HG02623 (cell line): Measurements from ENCODE around the gene DLGAP1.

ENCODE experiments used
- ATAC-seq: cut with Tn5 transposase; IDR thresholded peaks from one replicate; pipeline ENCODE4 v1.9.1; 2021; ENCODE audit warnings: moderate library complexity; ENCODE audit not compliant: unreplicated experiment

DLGAP1 gene

DNA sequence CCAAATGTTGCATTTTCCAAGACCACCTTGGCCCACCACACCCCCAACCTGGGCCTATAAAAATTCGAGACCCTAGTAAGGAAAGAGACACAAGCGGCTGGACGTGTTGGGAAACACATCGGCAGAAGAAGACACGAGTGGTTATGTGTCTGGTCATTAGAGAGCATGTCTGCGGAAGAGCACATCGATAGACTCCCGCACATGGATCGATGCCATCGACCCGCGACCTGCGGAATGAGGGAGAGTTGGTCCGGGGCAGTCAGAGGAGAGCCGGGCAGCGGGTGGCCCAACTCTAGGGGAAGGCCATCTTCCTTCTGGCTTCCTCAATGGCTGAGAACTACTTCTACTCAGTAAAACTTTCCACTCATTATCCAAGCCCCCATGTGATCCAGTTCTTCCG lies 785.7 kb downstream of the DLGAP1 start:
- no peak for ATAC-seq

DNA sequence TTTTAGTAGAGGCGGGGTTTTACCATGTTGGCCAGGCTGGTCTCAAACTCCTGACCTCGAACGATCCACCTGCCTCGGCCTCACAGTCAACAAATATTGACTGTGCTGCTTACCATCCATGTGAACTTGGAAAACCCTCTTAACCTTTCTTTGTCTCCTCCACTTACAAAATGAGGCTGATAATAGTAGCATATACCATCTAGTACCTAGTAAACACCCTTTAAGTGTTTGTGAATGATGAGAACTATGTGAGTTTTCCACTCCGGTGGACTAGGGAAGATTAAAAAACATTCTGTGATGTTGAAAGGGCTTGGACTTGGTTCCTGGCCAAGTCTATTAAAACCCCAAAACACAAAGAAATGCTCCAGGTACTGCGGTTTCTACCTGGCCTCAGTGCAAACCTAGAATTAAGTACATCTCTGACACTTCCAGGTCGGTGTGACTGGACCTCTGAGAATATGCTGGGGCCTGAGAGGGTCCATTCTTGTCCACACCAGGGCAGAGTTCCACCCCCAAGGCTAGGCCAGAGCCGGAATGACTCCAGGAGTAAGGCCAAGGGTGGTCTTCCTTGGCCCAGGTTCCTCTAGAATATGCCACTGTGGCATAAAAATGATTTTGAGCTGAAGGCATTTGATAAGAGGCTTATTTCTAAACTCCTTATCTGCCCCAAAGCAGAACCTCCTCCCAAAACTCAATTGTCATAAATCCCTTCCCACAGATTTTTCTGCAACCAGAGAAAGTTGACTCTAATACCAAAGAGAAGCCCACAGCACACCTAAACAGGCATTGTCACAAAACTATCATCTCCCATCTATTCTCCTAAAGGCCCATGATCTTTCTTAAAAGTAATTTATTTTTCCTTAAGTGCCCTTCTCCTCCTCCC lies 787.6 kb downstream of the DLGAP1 start:
- ATAC-seq, result no peak

DNA sequence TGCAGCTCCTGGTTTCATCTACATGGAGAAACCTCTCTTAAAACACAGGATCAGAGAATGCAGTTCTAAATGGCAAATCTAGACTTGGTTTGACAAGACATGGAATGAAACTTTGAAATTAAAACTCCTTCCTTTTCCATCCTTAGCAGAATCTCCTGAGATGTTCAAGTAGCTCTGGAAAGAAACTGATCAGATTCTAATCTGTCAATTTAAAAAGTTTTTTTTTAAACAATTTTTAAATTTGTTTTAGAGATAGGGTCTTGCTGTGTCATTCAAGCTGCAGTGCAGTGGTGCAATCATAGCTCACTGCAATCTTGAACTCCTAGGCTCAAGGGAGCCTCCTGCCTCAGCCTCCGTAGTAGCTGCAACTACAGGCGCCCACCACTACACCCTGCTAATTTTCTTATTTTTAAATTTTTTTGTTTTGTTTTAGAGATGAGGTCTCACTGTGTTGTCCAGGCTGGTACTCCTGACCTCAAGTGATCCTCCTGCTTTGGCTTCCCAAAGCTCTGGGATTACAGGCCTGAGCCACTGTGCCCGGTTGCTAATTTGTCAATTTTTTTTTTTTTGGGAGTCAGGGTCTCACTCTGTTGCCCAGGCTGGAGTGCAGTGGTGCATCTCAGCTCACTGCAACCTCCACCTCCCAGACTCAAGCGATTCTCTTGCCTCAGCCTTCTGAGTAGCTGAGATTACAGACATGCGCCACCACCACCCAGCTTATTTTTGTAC lies 788.4 kb downstream of the DLGAP1 start:
- ATAC-seq, result no peak

DNA sequence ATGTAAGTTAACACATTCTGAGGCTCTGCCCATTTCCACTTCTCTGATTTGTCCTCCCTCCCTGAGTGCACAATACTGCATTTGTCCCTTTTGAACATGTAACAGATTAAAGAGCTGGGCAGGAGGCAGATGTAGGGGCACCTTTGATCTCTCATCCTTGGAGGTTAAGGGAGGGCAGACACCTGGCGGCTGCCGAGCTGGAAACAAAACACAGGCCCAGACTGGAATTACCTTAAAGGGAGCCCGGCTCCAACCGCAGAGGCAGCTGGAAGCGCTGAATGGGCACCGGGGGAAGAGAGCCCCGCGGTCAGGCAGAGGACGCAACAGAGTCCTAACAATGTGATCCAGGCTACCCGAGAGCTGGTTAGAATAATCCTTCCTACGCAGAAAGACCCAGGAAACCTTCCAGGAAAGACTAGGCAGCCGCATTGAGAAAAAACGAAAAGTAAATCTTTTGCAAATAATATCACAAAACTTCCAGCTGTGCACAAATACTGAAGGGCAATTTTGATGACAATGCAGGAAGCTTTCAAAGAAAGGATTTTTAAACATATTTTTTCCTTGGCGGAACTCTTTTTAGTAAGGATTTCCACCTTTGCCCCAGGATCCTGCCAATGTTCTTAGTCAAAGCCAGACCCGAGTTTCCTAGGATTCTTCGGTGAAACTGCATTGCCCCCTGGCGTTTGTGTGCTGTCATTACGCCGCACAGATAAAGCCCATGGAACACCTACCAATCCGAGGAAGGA lies 789.2 kb downstream of the DLGAP1 start:
- peak; percentile 47 for ATAC-seq

DNA sequence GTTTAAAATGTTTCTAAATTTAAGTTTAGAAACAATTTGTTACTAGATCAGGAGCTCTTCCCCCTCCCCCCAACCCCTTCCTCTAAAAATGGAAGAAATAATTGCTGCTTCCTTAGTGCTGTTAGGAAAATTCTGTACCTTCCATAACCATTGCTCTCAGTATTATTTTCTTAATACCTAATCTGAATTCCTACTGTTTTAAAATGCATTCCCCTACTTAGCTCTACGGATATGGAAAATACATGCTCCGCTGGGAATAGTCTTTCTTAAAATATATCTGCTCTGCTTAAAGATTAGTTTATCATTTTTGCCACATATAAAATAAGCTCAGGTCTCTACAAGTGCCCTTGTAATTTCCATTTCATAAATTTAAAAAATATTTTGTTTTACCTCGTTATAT lies 789.9 kb downstream of the DLGAP1 start:
- ATAC-seq, result no peak

DNA sequence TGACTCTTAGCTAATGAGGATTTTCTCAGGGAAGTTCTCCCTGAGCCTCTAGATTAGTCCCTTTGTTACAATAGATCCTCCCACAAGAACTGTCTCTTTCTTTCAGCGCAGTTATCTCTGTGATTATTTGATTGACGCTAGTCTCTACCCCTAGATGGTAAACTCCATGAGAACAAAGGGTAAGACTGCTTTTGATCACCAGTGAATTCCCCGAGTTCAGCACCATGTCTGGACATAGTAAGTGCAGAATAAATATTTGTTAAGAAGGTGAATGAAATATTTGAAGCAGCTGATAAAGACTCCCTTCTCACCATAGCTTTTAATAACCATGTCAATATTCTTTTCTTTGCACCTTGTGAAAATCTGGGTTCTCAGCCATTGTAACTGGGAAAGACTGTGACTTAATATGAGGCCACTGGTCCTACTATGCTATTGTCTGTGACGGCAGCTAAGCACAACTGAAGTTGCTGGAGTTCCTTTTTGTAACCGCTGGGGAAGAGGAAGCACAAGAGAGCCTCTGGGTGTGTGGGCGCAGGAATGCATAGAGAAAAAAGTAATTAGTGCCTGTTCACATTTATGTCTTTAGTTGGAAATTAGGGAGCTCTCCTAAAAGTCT lies 790.4 kb downstream of the DLGAP1 start:
- ATAC-seq, result no peak

DNA sequence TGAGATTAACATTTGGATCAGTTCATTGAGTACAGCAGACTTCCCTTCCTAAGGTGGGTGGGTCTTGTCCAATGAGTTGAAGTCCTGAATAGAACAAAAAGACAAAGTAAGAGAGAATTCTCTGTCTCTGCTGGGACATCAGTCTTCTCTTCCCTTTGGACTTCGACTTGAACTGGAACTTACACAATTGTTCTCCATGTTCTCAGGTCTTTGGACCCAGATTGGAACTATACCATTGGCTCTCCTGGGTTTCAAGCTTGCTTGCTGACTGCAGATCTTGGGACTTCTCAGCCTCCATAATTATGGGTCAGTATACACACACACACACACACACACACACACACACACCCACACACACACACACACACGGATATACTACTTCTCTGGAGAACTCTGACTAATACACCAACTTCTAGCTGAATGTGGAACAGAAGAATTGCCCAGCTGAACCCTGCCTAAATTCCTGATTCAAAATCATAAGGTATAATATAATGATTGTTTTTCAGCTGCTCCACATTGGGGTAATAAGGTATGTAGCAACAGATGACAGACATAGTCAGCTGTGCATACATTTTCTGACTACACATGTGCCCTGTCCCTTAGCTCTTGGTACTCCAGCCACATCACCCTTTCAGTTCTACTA lies 791.1 kb downstream of the DLGAP1 start:
- no peak for ATAC-seq

DNA sequence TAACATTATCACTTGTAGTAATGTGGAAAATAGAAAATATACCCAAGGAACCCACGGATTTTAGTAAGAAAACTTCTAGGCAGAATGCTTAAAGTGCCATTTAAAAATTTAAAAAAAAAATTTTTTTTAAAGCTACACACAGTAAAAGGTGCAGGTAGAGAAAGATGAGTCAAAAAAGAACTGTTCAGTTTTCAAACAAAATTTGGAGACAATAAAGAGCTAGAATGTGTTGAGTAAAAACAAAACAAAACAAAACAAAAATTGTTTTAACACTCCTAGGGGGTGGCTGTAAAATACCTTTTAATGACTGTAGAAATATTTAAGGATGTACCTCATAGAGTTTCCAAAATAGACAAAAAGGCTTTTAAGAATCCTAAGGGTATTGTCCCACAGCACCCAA lies 793.1 kb downstream of the DLGAP1 start:
- no peak for ATAC-seq

DNA sequence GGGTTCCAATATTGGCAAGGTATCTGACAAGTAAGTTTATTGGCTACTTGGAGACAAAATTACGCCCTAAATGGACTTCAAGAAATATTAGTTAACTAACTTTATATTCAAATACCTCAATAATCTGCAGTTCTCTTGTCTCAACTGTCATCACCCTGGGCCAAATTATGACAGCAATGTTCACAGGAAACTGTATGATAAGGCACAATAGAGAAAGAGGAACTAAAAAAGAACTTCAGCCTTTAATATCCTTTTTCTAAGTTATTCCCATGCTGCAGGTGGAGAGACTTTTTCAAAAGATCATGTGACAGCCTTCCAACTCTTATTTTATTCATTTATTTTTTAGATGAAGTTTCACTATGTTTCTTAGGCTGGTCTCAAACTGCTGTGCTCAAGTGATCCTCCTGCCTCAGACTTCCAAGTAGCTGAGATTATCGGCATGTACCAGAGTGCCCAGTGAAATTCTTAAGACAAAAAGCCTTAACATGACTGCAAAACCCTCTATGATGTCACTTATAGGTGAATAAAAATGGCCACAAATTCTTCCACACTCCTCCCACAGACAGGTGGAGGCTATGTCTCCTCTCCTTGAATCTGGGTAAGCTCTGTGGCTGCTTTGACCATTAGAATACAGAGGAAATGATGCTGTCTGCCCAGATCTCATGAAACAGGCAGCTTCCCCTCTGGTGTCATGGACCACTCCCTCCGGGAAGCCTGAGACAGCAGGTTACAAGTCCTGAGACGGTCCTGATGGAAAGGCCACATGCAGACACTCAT lies 794.2 kb downstream of the DLGAP1 start:
- no peak for ATAC-seq

DNA sequence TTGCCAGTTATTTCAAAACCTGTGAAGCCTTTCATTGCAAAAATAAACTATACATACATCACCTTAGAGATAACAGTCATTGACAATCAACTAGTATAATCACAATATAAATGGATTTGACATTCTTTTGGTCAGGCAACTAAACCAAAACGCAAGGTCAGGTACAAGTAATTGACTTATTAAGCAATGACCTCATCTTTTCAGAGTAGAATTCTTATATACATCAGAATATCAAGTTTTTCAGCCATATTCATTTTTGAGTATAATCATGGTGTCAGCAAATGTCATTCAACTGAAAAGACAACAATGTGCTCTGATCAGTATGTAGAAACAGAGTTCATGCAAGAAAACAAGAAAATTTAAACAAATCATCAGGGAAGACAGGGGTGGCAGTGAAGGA lies 796.6 kb downstream of the DLGAP1 start:
- ATAC-seq, result no peak

DNA sequence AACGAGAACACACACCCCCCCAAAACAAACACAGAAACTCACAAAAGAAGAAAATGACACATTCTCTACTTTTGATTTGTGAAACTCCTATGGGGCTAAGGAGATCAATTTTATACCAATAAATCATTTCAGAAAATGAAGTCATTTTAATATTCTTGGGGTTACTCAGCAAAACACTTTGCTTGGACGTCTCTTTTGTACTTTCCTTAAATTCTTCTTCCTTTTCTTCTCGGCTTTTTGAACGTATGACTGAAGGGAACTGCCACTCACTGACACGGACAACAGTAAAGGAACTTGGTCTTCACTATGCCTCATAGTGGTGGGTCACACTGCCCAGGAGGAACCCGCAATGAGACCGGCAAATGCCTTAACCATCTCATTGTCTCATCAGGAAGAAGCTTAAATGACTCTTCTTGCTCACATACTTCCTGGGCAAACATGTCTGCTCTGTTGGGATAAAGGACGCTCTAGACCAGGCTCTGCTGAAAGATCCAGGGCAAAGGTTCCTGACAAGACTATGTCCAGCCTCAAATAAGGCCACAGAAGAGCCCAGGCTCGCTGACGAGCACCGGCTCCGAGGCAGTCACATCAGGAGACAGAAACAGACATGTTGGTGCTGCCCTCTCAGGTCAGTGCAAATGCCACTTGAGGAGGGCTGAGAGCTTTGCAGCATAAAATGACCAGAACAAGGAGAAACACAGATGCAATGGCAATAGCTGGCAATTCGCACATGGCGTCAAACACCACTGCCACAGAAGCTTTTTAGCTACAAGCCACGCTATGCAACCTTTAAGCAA lies 799.7 kb downstream of the DLGAP1 start:
- ATAC-seq, result no peak

DNA sequence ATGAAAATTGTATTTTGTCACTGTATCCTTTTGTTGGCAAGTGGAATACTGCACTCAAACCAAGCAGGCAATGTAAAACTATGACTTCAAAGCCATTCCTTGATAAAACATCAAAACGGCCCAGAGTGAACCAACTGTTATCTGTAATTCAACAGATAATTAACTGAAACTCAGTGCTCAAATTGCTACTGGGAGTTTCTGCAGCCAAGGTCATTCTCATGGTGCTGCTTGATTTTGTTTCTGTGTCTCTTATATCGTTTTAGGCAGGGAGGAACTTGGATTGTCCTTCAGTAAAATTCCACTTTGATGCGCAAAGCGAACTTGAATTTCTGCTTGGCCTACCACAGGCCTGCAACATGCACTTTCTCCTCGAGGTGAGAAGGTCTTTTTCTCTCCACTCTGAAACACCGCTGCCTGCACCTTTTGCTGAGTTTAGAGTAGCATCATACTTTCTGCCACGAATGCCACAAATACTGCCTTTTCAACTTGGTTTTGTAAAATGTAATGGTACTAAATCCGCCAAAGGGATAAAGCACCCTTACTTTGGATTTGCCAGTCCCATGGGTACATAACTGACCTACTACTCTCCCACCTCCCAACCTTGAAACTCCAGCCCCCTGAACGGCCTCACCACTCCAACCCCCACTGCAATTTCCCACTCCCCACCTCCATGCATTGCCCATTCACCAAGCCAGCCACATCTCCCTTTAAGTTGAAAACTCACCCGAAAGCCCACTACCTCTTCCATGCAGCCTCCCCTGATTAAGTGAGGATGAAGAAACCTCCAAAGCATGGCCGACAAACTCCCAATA lies 800.5 kb downstream of the DLGAP1 start:
- ATAC-seq, result no peak

DNA sequence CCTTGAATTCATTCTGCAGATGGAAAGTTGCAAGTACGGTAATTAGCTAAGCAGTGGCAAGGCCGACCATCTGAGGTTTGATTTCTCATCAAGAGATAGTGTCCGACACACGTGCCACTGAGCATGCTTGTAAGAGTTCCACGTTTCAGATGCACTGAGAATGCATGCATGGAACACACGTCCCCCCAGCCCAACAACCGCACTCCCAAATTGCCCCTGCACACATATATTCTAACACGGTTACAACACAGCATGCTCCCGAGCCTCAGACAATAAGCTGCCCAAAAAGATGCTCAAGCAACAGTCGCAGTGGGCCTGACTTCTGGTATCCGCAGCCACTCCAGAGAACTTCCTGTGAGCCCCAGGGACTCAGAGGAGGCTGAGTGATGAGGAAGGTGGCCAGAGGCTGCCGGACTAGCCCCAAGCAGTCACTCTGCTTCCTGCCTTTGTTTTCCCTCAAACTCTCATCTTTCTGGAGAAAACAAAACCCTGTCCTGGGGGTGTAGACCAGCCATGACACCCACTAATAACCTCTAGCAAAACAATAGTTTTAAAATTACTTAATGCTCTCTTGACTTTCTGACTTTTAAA lies 801.2 kb downstream of the DLGAP1 start:
- no peak for ATAC-seq

DNA sequence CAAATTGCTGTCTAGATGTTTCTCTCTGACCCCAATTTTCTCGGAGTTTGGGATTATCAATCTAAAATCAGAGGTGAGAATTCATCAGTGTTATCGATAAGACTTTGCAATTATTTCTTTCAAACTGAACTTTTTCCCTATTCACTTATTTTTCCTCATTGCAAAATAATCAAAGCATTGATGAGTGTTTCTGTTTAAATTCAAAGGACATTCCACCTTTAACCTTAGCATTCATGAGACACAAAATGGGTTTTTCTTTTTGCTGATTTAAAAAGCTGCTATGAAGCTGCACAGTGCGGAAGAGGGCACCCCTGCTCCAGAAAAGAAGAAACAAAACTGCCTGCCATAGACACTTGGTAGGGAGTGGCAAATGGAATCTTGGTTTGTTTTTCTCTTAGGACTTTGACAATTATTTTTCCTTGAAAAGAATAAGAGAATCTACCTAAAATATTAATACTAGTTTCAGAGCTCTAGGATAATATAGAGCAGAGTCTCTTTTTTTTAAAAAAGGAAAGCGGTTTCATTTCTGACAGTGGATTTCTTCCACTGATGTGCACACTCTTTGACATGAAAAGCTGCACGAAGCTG lies 801.8 kb downstream of the DLGAP1 start:
- no peak for ATAC-seq

DNA sequence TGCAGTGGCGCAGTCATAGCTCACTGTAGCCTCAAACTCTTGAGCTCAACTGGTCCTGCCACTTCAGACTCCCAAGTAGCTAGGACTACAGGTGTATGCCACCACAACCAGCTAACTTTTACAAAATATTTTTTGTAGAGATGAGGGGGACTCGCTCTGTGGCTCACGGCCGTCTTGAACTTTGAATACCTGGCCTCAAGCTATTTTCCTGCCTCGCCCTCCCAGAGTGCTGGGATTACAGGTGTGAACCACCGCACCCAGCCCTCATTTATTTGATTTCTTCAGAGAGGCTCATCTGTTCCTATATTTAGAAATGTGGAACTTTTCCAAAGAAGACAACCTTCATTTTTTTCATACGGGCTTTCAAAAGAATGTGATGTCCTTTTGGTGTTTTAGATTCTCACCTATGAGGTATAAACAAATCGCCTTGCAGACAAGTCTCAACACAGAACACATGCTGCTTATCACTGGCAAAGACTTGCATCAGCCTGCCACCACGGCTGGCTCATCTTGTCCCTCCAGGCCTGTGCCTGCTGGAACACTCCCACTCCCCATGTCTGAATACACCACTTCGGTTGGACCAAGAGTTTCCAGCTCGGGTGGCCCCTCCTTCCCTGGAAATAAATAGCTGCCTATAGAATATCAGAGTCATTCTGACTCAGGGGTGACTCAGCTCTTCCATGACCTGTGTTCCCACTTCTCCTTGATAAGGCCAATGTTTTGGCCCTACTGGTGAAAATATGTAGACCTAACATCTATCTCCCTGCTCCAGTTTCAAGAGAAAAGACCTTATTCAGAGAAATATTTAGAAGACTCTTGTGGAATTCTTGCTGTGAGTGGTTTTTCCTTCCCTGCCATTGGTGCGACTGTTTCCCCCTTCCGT lies 802.5 kb downstream of the DLGAP1 start:
- ATAC-seq, result no peak

DNA sequence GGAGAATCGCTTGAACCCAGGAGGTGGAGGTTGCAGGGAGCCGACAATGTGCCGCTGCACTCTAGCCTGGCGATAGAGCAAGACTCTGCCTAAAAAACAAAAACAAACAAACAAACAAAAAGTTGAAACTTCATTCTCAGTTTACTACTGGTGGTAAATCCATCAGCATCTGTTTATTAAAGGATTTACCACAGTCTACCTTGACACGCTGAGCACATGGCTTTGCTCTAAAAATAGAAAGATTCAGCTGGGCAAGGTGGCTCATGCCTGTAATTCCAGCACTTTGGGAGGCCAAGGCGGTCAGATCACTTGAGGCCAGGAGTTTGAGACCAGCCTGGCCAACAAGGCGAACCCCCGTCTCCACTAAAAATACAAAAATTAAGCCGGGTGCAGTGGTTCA lies 803.8 kb downstream of the DLGAP1 start:
- no peak for ATAC-seq
